Left ventricle myocardium inferior (tissue), 1 donor: ENCODE data around the gene STX2. TPM values are rescaled to one million over a fixed set of nuclear protein-coding genes. Genes with fewer than 3 reads are reported as not detected.

Source experiments
- DNase-seq: peaks from one replicate; pipeline ENCODE4 v3.0.0-alpha.2; 2020
- H3K27ac ChIP-seq: fragments of 200-600 bp; replicated peaks from 2 replicates; pipeline ENCODE4 v1.8.0; 2021
- H3K27me3 ChIP-seq: fragments of 200-600 bp; 2 replicates; pipeline ENCODE4 v1.8.0; 2021; ENCODE audit warnings: low read depth
- H3K36me3 ChIP-seq: fragments of 200-600 bp; 2 replicates; pipeline ENCODE4 v1.8.0; 2021
- H3K4me1 ChIP-seq: fragments of 200-600 bp; 2 replicates; pipeline ENCODE4 v1.8.0; 2021
- H3K4me3 ChIP-seq: fragments of 200-600 bp; 2 replicates; pipeline ENCODE4 v1.8.0; 2021; ENCODE audit warnings: mild to moderate bottlenecking, moderate library complexity
- H3K9me3 ChIP-seq: fragments of 200-600 bp; replicated peaks from 2 replicates; pipeline ENCODE4 v1.8.0; 2021
- intact Hi-C: fragments of 100-400 bp; cut with micrococcal nuclease; formaldehyde crosslinking; loops from one replicate; pipeline ENCODE4 v1.11.0; 2022
- total RNA-seq: library from RNA; stranded (reverse); fragmentation: NEBNext Ultra II Directional; extraction: Animal tissue kit (Norgen Biotek cat#: 25700); gene quantifications from one replicate; pipeline ENCODE4 v1.2.1, GENCODE V29; 2021
- TF ChIP-seq, protein P1 (sequence below): fragments of 200-600 bp; IDR thresholded peaks from 2 replicates; pipeline ENCODE4 v1.8.0; 2021; ENCODE audit warnings: antibody characterized with exemption, mild to moderate bottlenecking, borderline replicate concordance
- donor health status: DM: no; HTN: yes; CAD: no; lungs with severe emphysema.

Gene STX2
- total RNA-seq, 1 donor from 2014 or later = 11.1 TPM

DNA sequence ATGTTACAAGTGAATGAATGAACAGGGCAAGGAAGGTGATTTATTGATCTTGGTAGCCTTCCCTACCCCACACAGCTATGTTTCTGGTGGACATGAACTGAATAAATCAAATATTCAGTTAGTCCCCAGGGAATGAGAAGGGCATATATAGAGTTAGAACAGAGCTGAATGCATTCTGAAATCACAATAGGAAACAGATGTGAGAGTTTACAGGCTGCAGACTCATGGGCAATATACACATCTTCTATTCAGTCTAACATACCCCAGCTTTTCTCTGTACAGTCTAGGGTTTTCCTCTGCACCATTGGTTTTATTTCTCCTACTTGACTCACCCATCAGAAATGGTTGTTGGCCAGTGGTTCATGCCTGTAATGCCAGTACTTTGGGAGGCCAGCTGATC, 7.3 kb upstream of the STX2 start:
- TF ChIP-seq, protein P1, sequence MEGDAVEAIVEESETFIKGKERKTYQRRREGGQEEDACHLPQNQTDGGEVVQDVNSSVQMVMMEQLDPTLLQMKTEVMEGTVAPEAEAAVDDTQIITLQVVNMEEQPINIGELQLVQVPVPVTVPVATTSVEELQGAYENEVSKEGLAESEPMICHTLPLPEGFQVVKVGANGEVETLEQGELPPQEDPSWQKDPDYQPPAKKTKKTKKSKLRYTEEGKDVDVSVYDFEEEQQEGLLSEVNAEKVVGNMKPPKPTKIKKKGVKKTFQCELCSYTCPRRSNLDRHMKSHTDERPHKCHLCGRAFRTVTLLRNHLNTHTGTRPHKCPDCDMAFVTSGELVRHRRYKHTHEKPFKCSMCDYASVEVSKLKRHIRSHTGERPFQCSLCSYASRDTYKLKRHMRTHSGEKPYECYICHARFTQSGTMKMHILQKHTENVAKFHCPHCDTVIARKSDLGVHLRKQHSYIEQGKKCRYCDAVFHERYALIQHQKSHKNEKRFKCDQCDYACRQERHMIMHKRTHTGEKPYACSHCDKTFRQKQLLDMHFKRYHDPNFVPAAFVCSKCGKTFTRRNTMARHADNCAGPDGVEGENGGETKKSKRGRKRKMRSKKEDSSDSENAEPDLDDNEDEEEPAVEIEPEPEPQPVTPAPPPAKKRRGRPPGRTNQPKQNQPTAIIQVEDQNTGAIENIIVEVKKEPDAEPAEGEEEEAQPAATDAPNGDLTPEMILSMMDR = no peak
- Histone ChIP-seq H3K4me1 (no peaks in the 10 kb centered on the region), H3K4me3 (no peak overlapping the region), H3K9me3 (peaks cover 8% of the 10 kb centered on the region), H3K27ac (no peak overlapping the region), H3K27me3 (no peaks in the 10 kb centered on the region), H3K36me3 (no peaks in the 10 kb centered on the region)
- DNase-seq = no peak
- intact Hi-C loops = no loop called here

DNA sequence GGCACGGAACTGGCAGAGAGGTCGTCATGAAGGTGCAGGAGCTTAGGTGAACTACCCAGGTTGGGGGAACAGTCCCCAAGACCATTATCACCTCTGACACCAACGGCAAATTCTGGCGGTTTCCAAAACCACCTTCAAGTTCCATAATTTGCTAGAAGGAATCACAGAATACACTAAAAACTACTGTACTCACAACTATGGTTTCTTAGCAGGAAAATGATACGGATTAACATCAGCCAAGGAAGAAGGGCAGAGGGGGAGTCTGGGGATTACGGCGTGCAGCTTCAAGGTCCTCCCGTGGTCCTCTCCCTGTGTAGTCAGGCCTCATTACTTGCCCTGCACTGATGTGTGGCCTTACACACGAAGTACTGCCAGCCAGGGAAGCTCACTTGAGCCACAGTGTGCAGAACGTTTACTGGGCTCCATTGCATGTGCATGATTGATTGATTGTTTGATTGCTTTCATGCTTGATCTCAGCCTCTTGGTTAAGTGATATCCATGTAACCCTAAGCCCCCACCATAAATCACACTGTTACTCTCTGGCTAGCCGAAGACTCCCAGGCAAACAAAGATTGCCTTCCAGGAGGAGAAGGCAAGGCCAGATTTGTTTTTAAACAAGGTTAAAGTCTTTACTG, 837 bp upstream of the STX2 start:
- TF ChIP-seq, protein P1 = no peak
- H3K9me3 ChIP-seq = no peaks in the 10 kb centered on the region
- no peak for DNase-seq
- H3K27ac ChIP-seq = peak overlapping the region; percentile 69
- H3K36me3 ChIP-seq = no peaks in the 10 kb centered on the region
- intact Hi-C loops = no loop called here
- no peaks in the 10 kb centered on the region for H3K27me3 ChIP-seq
- H3K4me3 ChIP-seq = peak overlapping the region; percentile 90
- peaks cover 33% of the 10 kb centered on the region for H3K4me1 ChIP-seq

DNA sequence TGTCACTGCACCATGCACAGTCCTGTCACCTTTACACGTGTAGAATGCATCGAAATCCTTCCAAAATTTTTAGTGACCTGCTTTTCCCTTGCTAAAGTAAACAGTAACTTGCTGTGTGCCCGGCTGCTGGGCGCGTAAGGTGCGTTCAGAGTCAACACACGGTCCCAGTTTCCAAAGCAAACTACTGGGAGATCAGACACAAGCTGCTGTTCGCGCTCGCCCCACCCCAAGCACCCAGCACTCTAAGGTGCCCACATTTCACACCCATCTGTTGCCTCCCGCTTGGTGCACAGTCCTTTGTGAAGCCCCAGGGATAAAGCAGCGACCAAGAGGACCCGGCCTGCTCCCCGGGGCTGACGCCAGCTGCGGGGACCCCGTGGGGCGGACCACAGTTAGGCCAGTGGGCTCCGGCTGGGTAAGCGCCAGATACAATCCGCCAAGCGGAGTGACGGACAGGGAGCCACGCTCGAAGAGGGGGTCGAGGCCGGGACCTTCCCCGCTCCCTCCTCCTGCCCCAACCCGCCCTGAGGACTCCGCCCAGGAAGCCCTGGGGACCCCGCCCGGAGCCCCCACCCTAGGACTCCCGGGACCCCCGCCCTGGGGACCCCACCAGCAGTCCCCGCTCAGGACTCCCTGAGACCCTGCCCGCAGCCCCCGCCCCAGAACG, 633 bp downstream of the STX2 start:
- Histone ChIP-seq H3K36me3 (no peaks in the 10 kb centered on the region), H3K27me3 (no peaks in the 10 kb centered on the region), H3K27ac (peak overlapping the region; percentile 69), H3K4me1 (peaks cover 33% of the 10 kb centered on the region), H3K4me3 (peak overlapping the region; percentile 90), H3K9me3 (no peaks in the 10 kb centered on the region)
- no peak for DNase-seq
- intact Hi-C loops = no loop called here
- TF ChIP-seq, protein P1 = no peak

DNA sequence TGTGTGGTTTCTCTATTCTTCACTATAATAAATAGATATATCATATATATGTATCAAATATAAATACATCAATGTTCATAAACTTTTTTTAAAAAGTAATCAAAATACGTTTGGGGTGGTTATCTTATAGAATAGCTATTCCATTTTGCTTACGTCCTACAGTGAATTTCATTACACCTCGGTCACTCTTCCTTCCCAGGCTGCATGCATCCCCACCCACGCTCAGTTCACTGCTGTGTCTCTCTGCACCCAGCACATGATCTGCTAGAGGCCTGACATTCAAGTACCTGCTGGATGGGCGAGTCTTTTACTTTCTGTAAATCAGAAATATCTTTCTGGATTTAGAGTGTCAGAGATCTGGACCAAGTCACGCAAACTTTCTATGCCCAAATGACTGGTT, 3.6 kb downstream of the STX2 start:
- H3K36me3 ChIP-seq = no peaks in the 10 kb centered on the region
- no peak for DNase-seq
- H3K27ac ChIP-seq = no peak overlapping the region
- H3K9me3 ChIP-seq = no peaks in the 10 kb centered on the region
- H3K27me3 ChIP-seq = no peaks in the 10 kb centered on the region
- TF ChIP-seq, protein P1 = no peak
- H3K4me1 ChIP-seq = peaks cover 41% of the 10 kb centered on the region
- H3K4me3 ChIP-seq = no peak overlapping the region
- intact Hi-C loops = no loop called here

DNA sequence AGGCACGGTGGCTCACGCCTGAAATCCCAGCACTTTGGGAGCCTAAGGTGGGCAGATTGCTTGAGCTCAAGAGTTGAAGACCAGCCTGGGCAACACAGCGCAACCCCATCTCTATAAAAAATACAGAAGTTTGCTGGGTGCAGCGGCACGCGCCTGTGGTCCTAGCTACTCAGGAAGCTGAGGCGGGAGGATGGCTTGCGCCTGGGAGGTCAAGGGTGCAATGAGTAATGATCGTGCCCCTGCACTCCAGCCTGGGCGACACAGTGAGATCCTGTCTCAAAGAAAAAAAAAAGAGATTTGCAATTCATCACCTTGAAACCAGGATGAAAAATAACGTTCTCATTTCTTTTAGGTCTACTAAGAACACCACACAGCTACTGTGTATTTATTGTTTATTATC, 4.0 kb downstream of the STX2 start:
- no peak for DNase-seq
- no peak overlapping the region for H3K27ac ChIP-seq
- H3K4me1 ChIP-seq = peaks cover 41% of the 10 kb centered on the region
- TF ChIP-seq, protein P1 = no peak
- H3K4me3 ChIP-seq = no peak overlapping the region
- H3K27me3 ChIP-seq = no peaks in the 10 kb centered on the region
- no peaks in the 10 kb centered on the region for H3K36me3 ChIP-seq
- intact Hi-C loops = no loop called here
- no peaks in the 10 kb centered on the region for H3K9me3 ChIP-seq
